ENCODE data around the gene SRPK2. TPM values are rescaled to one million over a fixed set of nuclear protein-coding genes. Genes with fewer than 3 reads are reported as not detected.

SRPK2 gene
- total and polyA plus RNA-seq, 7 donors = 12.0 to 57.6 (median 42.9) TPM

GRCh38 chr7:105277341-105277740, 111.4 kb downstream of the SRPK2 start:
- H3K27ac ChIP-seq = no peak overlapping the region
- intact Hi-C loops (cut with DNase I) = no loop called here
- no peaks in the 10 kb centered on the region for H3K27me3 ChIP-seq
- peaks cover 0 to 15% (median 3%) of the 10 kb centered on the region in 4 donors for H3K4me1 ChIP-seq
- WGBS, 2 donors = 96% methylated on average over 6 of the region's 6 CpGs
- no peaks in the 10 kb centered on the region for H3K9me3 ChIP-seq
- H3K4me3 ChIP-seq = no peak overlapping the region
- H3K36me3 ChIP-seq = no peaks in the 10 kb centered on the region
- no peak for DNase-seq
- TF ChIP-seq EP300 (IDR thresholded peaks at IDR 0.05) (no peak), CTCF (IDR thresholded peaks at IDR 0.05) (no peak), POLR2A (IDR thresholded peaks at IDR 0.05) (no peak), POLR2AphosphoS5 (IDR thresholded peaks at IDR 0.05) (no peak)

- Histone ChIP-seq H3K4me1 (peaks cover 0 to 38% (median 25%) of the 10 kb centered on the region in 4 donors), H3K9me3 (no peaks in the 10 kb centered on the region), H3K27ac (peak overlapping the region; percentile 21 to 81 (median 78)), H3K27me3 (no peaks in the 10 kb centered on the region), H3K36me3 (no peaks in the 10 kb centered on the region), H3K4me3 (no peak overlapping the region)
- DNase-seq = no peak
- no peak for TF ChIP-seq CTCF (IDR thresholded peaks at IDR 0.05)
- TF ChIP-seq POLR2A (IDR thresholded peaks at IDR 0.05) = no peak
- TF ChIP-seq EP300 (IDR thresholded peaks at IDR 0.05) = no peak
- no peak for TF ChIP-seq POLR2AphosphoS5 (IDR thresholded peaks at IDR 0.05)
- WGBS, 2 donors = 90 to 92% methylated on average over 9 of the region's 9 CpGs
- intact Hi-C loops (cut with DNase I) = no loop called here
These were observed 118.6 kb downstream of the SRPK2 start for GRCh38 chr7:105270117-105270516.

GRCh38 chr7:105269397-105269796, 119.3 kb downstream of the SRPK2 start:
- 0 to 1% methylated on average over 3 of the region's 3 CpGs for WGBS, 2 donors
- Histone ChIP-seq H3K36me3 (no peaks in the 10 kb centered on the region), H3K4me1 (peaks cover 0 to 38% (median 25%) of the 10 kb centered on the region in 4 donors), H3K27me3 (no peaks in the 10 kb centered on the region), H3K27ac (peak overlapping the region; percentile 70 to 81 (median 78)), H3K4me3 (peak overlapping the region; percentile 15 to 50 (median 41)), H3K9me3 (no peaks in the 10 kb centered on the region)
- no peak for DNase-seq
- TF ChIP-seq EP300 (IDR thresholded peaks at IDR 0.05) = no peak
- no peak for TF ChIP-seq POLR2A (IDR thresholded peaks at IDR 0.05)
- TF ChIP-seq CTCF (IDR thresholded peaks at IDR 0.05) = no peak
- no peak for TF ChIP-seq POLR2AphosphoS5 (IDR thresholded peaks at IDR 0.05)
- intact Hi-C loops (cut with DNase I) = no loop called here

GRCh38 chr7:105268511-105269392, 120.0 kb downstream of the SRPK2 start:
- intact Hi-C loops (cut with DNase I) = no loop called here
- 1% methylated on average over 6 of the region's 6 CpGs for WGBS, 2 donors
- Histone ChIP-seq H3K4me3 (peak overlapping the region; percentile 15 to 50 (median 41)), H3K27ac (peak overlapping the region; percentile 70 to 81 (median 78)), H3K27me3 (no peaks in the 10 kb centered on the region), H3K4me1 (peaks cover 0 to 38% (median 25%) of the 10 kb centered on the region in 4 donors), H3K9me3 (no peaks in the 10 kb centered on the region), H3K36me3 (no peaks in the 10 kb centered on the region)
- no peak for DNase-seq
- TF ChIP-seq EP300 (IDR thresholded peaks at IDR 0.05) = no peak
- TF ChIP-seq CTCF (IDR thresholded peaks at IDR 0.05) = no peak
- TF ChIP-seq POLR2AphosphoS5 (IDR thresholded peaks at IDR 0.05) = peak; percentile 45 to 88 (median 66)
- TF ChIP-seq POLR2A (IDR thresholded peaks at IDR 0.05) = no peak

Data from sigmoid colon (tissue), 7 donors.